PC-9 (cell line): ENCODE data around the gene TMEM132C. TPM values are rescaled to one million over a fixed set of nuclear protein-coding genes. Genes with fewer than 3 reads are reported as not detected.

Source experiments
- BruUV-seq: library from RNA; stranded (reverse); fragments of 400-500 nt; replicated peaks from 2 replicates; lab custom pipeline; 2021; lab: Mats Ljungman, UMichigan
- CTCF ChIA-PET: fragments of 300-600 bp; sonication (Branson Sonifier 250); formaldehyde crosslinking; loops from one replicate; lab custom pipeline; 2022; ENCODE audit warnings: antibody characterized with exemption; lab: Charles Lee
- POLR2A ChIA-PET: fragments of 300-600 bp; sonication (Branson Sonifier 250); formaldehyde crosslinking; loops from one replicate; lab custom pipeline; 2022; ENCODE audit warnings: antibody characterized with exemption; ENCODE audit not compliant: unreplicated experiment; lab: Charles Lee
- DNase-seq, 2 experiments: peaks; one replicate each; pipeline versions ENCODE4 v3.0.0 to v3.0.0-alpha.2; 2015 to 2022; ENCODE audit warnings: mixed read lengths in 1 of 2
- H2AFZ ChIP-seq: fragments of 200-600 bp; sonication (generic); 2 replicates; pipeline ENCODE4 v1.8.1; 2017; ENCODE audit warnings: antibody characterized with exemption
- H3F3A ChIP-seq: fragments of 200-600 bp; sonication (generic); 2 replicates; pipeline ENCODE4 v1.8.1; 2017; ENCODE audit warnings: antibody characterized with exemption, mild to moderate bottlenecking, low read depth; ENCODE audit not compliant: insufficient read depth
- H3K27ac ChIP-seq: fragments of 200-600 bp; sonication (generic); 2 replicates; pipeline ENCODE4 v1.6.1; 2016; ENCODE audit warnings: mixed run types
- H3K27me3 ChIP-seq: fragments of 200-600 bp; sonication (generic); 2 replicates; pipeline ENCODE4 v1.6.1; 2016; ENCODE audit warnings: low read depth, mixed run types; ENCODE audit not compliant: insufficient read depth
- H3K36me3 ChIP-seq: fragments of 200-600 bp; sonication (generic); 2 replicates; pipeline ENCODE4 v1.6.1; 2016; ENCODE audit warnings: low read depth, mixed run types
- H3K4me1 ChIP-seq: fragments of 200-600 bp; sonication (generic); replicated peaks from 2 replicates; pipeline ENCODE4 v1.6.1; 2016; ENCODE audit warnings: mixed run types; ENCODE audit not compliant: insufficient read depth
- H3K4me2 ChIP-seq: fragments of 200-600 bp; sonication (generic); 2 replicates; pipeline ENCODE4 v1.6.1; 2017; ENCODE audit warnings: mixed run types
- H3K4me3 ChIP-seq: fragments of 200-600 bp; sonication (generic); 2 replicates; pipeline ENCODE4 v1.6.1; 2016; ENCODE audit warnings: mixed run types
- H3K79me2 ChIP-seq: fragments of 200-600 bp; sonication (generic); 2 replicates; pipeline ENCODE4 v1.6.1; 2017; ENCODE audit warnings: low read depth, mixed run types
- H3K9me2 ChIP-seq: fragments of 200-600 bp; sonication (generic); 2 replicates; pipeline ENCODE4 v1.8.1; 2017; ENCODE audit warnings: mild to moderate bottlenecking; ENCODE audit not compliant: insufficient read depth
- H3K9me3 ChIP-seq: fragments of 200-600 bp; sonication (generic); 2 replicates; pipeline ENCODE4 v1.8.1; 2016; ENCODE audit warnings: low read depth; ENCODE audit not compliant: insufficient read depth
- H4K20me1 ChIP-seq: fragments of 200-600 bp; sonication (generic); 2 replicates; pipeline ENCODE4 v1.8.1; 2017; ENCODE audit not compliant: insufficient read depth
- CTCF ChIP-seq: fragments of 200-600 bp; sonication (generic); conservative IDR thresholded peaks from 2 replicates; pipeline ENCODE4 v1.6.1; 2017; ENCODE audit warnings: mixed run types, antibody characterized with exemption, mild to moderate bottlenecking, moderate library complexity
- EZH2 ChIP-seq: fragments of 200-600 bp; sonication (generic); IDR thresholded peaks from 2 replicates; pipeline ENCODE4 v1.8.0; 2017; ENCODE audit warnings: antibody characterized with exemption, low read depth
- intact Hi-C: fragments of 100-400 bp; cut with micrococcal nuclease; formaldehyde crosslinking; loops from one replicate; pipeline ENCODE4 v1.10.0; 2022; ENCODE audit not compliant: unreplicated experiment
- total RNA-seq: library from RNA; stranded (reverse); gene quantifications from 2 replicates; pipeline ENCODE4 v1.2.3, GENCODE V29; 2021

Gene TMEM132C
- total RNA-seq, 1 experiment from 2014 or later, result not detected

DNA sequence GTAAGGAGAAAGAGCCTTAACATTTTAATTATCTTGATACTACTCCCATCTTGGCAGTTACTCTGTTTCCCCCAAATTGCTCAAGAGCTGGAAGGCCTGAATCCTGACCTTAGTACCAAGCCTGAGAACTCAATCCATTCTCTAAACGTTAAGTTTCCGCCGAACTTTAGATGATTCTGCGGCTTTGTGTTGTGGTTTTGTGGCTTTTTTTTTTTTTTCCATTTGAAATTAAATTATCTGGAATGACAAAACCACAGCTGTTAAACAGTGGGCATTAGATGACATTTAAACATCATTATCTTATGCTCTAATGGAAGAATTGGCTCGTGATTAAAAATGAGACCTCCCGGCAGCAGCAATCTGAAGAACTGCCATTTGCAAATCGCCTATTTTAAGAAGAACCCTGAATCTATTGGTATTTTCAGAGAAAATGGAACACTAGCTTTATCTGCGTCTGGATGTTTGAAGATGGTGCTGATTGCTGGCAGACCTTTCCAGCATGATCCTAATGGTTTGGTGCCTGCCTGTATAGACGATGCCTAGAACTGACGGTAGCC is 38.4 kb downstream of the TMEM132C start:
- CTCF ChIA-PET, result no interaction called here
- no peaks in the 10 kb centered on the region for H3K36me3 ChIP-seq
- H3K79me2 ChIP-seq, result no peaks in the 10 kb centered on the region
- H3K4me1 ChIP-seq, result no peaks in the 10 kb centered on the region
- peaks cover 6% of the 10 kb centered on the region; the same call in 1 of the 2 replicates for H3K27me3 ChIP-seq
- intact Hi-C loops, result no loop called here
- no peaks in the 10 kb centered on the region for H3K9me3 ChIP-seq
- POLR2A ChIA-PET, result no interaction called here
- H3K4me2 ChIP-seq, result no peak overlapping the region
- no peak overlapping the region for H3K27ac ChIP-seq
- DNase-seq, result no peak
- no peak overlapping the region for H3K4me3 ChIP-seq
- no peak for TF ChIP-seq CTCF
- no peak for TF ChIP-seq EZH2
- no peaks in the 10 kb centered on the region for H4K20me1 ChIP-seq
- no peaks in the 10 kb centered on the region for H3K9me2 ChIP-seq
- H3F3A ChIP-seq, result no peaks in the 10 kb centered on the region
- BruUV-seq, result no TSS peak
- H2AFZ ChIP-seq, result no peak overlapping the region; the same call in 1 of the 2 replicates

GRCh38 chr12:128307791-128308190 is 40.8 kb downstream of the TMEM132C start:
- Histone ChIP-seq H3K36me3 (no peaks in the 10 kb centered on the region), H3K4me3 (no peak overlapping the region), H3K27ac (no peak overlapping the region), H3K9me2 (no peaks in the 10 kb centered on the region), H3K9me3 (no peaks in the 10 kb centered on the region), H3K27me3 (peaks cover 16% of the 10 kb centered on the region), H2AFZ (no peak overlapping the region), H3K4me1 (no peaks in the 10 kb centered on the region), H3K79me2 (no peaks in the 10 kb centered on the region), H3F3A (no peaks in the 10 kb centered on the region), H3K4me2 (no peak overlapping the region), H4K20me1 (no peaks in the 10 kb centered on the region)
- ChIA-PET CTCF (no interaction called here), POLR2A (no interaction called here)
- intact Hi-C loops, result no loop called here
- no TSS peak for BruUV-seq
- no peak for TF ChIP-seq EZH2
- no peak for TF ChIP-seq CTCF
- no peak for DNase-seq

- H3K4me2 ChIP-seq, result no peak overlapping the region
- no TSS peak for BruUV-seq
- ChIA-PET CTCF (no interaction called here), POLR2A (no interaction called here)
- H3K27ac ChIP-seq, result no peak overlapping the region
- intact Hi-C loops, result no loop called here
- H3K4me3 ChIP-seq, result no peak overlapping the region
- no peaks in the 10 kb centered on the region for H3K4me1 ChIP-seq
- TF ChIP-seq EZH2 (no peak), CTCF (no peak)
- H3K9me2 ChIP-seq, result no peaks in the 10 kb centered on the region
- H3K9me3 ChIP-seq, result no peaks in the 10 kb centered on the region
- H4K20me1 ChIP-seq, result no peaks in the 10 kb centered on the region
- H3K36me3 ChIP-seq, result no peaks in the 10 kb centered on the region
- H3K27me3 ChIP-seq, result peaks cover 26% of the 10 kb centered on the region
- H3K79me2 ChIP-seq, result no peaks in the 10 kb centered on the region
- H3F3A ChIP-seq, result no peaks in the 10 kb centered on the region
- DNase-seq, result no peak
- no peak overlapping the region for H2AFZ ChIP-seq
Observed at GRCh38 chr12:128312661-128313060, 45.7 kb downstream of the TMEM132C start.
